ENCODE data around the gene ATAD1. TPM values are rescaled to one million over a fixed set of nuclear protein-coding genes. Genes with fewer than 3 reads are reported as not detected.

ATAD1 gene
- total and polyA plus RNA-seq, 10 of the 15 experiments (the other 5 are each of a cell fraction or from before 2014, with no cell fraction given), result 24.7 to 59.3 (median 41.1) TPM

- TF ChIP-seq, protein P1, sequence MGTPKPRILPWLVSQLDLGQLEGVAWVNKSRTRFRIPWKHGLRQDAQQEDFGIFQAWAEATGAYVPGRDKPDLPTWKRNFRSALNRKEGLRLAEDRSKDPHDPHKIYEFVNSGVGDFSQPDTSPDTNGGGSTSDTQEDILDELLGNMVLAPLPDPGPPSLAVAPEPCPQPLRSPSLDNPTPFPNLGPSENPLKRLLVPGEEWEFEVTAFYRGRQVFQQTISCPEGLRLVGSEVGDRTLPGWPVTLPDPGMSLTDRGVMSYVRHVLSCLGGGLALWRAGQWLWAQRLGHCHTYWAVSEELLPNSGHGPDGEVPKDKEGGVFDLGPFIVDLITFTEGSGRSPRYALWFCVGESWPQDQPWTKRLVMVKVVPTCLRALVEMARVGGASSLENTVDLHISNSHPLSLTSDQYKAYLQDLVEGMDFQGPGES (IDR thresholded peaks at IDR 0.05), result no peak
- no peak for TF ChIP-seq MTA3 (IDR thresholded peaks at IDR 0.05; ENCODE audit: borderline replicate concordance, low read length)
- TF ChIP-seq, protein P2, sequence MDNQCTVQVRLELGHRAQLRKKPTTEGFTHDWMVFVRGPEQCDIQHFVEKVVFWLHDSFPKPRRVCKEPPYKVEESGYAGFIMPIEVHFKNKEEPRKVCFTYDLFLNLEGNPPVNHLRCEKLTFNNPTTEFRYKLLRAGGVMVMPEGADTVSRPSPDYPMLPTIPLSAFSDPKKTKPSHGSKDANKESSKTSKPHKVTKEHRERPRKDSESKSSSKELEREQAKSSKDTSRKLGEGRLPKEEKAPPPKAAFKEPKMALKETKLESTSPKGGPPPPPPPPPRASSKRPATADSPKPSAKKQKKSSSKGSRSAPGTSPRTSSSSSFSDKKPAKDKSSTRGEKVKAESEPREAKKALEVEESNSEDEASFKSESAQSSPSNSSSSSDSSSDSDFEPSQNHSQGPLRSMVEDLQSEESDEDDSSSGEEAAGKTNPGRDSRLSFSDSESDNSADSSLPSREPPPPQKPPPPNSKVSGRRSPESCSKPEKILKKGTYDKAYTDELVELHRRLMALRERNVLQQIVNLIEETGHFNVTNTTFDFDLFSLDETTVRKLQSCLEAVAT (IDR thresholded peaks at IDR 0.05), result no peak
- no peak for TF ChIP-seq RFX5 (IDR thresholded peaks at IDR 0.05; ENCODE audit: low read depth, low read length)
- no peak for TF ChIP-seq HDAC6 (IDR thresholded peaks at IDR 0.05; ENCODE audit: unreplicated experiment)
- no peak for TF ChIP-seq RAD21 (IDR thresholded peaks at IDR 0.05; ENCODE audit: insufficient read depth, low read depth, low read length)
- TF ChIP-seq RBBP5 (conservative IDR thresholded peaks at IDR 0.05), result no peak
- no peak for TF ChIP-seq ZNF217 (IDR thresholded peaks at IDR 0.05)
- TF ChIP-seq TCF12 (IDR thresholded peaks at IDR 0.05; ENCODE audit: low read depth, low read length), result no peak
Observed at GRCh38 chr10:87716348-87716670, 101.7 kb downstream of the ATAD1 start (continued).

GRCh38 chr10:87715552-87716347, 102.3 kb downstream of the ATAD1 start:
- Histone ChIP-seq H2AFZ (ENCODE audit: control insufficient read depth, low read depth, low read length) (no peak overlapping the region), H3K9me3 (replicated peaks; ENCODE audit: control insufficient read depth, insufficient read depth, low read length) (no peaks in the 10 kb centered on the region), H3K4me2 (ENCODE audit: control insufficient read depth, insufficient read depth) (no peak overlapping the region), H3K79me2 (ENCODE audit: control insufficient read depth, insufficient read depth, low read length) (no peaks in the 10 kb centered on the region), H3K4me3 (no peak overlapping the region), H3K27ac (ENCODE audit: control insufficient read depth, insufficient read depth) (no peak overlapping the region), H3K36me3 (ENCODE audit: control insufficient read depth in 2 of 2, insufficient read depth in 2 of 2, low read length in 1 of 2) (no peaks in the 10 kb centered on the region), H3K4me1 (ENCODE audit: control insufficient read depth, insufficient read depth, low read length) (peaks cover 3% of the 10 kb centered on the region), H3K27me3 (replicated peaks in 1 of 2; ENCODE audit: control insufficient read depth in 2 of 2, insufficient read depth in 2 of 2, low read length in 1 of 2) (no peaks in the 10 kb centered on the region), H3K9ac (ENCODE audit: control insufficient read depth, insufficient read depth, low read length) (no peak overlapping the region), H4K20me1 (ENCODE audit: control insufficient read depth, insufficient read depth) (no peaks in the 10 kb centered on the region)
- SMC1A ChIA-PET (ENCODE audit: uncharacterized antibody, unreplicated experiment), result interaction anchor here (0.7 to 1.4 kb wide), 2 partner anchors 21 to 77 kb away, joined by 3 read pairs; no protein-coding TSS in a partner anchor
- POLR2A ChIA-PET, result no interaction called here
- in situ Hi-C loops (cut with MboI) (no loop called here), intact Hi-C loops (cut with micrococcal nuclease; ENCODE audit: unreplicated experiment) (no loop called here)
- ATAC-seq, result no peak
- RAD21 ChIA-PET (ENCODE audit: unreplicated experiment), result no interaction called here
- DNase-seq (ENCODE audit: low read depth, low spot score), result no peak
- CTCF ChIA-PET, result no interaction called here
- FAIRE-seq, result no peak
- no TSS peak for BruUV-seq (replicated peaks)
- WGBS (ENCODE audit: insufficient coverage, insufficient replicate concordance, low lambda C conversion rate, missing lambda C conversion rate), result 96% methylated on average over 3 of the region's 3 CpGs
- TF ChIP-seq, protein P3, sequence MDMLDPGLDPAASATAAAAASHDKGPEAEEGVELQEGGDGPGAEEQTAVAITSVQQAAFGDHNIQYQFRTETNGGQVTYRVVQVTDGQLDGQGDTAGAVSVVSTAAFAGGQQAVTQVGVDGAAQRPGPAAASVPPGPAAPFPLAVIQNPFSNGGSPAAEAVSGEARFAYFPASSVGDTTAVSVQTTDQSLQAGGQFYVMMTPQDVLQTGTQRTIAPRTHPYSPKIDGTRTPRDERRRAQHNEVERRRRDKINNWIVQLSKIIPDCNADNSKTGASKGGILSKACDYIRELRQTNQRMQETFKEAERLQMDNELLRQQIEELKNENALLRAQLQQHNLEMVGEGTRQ (IDR thresholded peaks at IDR 0.05; ENCODE audit: borderline replicate concordance, low read depth, low read length), result no peak
- TF ChIP-seq BCL3 (IDR thresholded peaks at IDR 0.05; ENCODE audit: borderline replicate concordance, insufficient read depth, low read depth, low read length, poor library complexity, severe bottlenecking), result no peak
- TF ChIP-seq, protein P4, sequence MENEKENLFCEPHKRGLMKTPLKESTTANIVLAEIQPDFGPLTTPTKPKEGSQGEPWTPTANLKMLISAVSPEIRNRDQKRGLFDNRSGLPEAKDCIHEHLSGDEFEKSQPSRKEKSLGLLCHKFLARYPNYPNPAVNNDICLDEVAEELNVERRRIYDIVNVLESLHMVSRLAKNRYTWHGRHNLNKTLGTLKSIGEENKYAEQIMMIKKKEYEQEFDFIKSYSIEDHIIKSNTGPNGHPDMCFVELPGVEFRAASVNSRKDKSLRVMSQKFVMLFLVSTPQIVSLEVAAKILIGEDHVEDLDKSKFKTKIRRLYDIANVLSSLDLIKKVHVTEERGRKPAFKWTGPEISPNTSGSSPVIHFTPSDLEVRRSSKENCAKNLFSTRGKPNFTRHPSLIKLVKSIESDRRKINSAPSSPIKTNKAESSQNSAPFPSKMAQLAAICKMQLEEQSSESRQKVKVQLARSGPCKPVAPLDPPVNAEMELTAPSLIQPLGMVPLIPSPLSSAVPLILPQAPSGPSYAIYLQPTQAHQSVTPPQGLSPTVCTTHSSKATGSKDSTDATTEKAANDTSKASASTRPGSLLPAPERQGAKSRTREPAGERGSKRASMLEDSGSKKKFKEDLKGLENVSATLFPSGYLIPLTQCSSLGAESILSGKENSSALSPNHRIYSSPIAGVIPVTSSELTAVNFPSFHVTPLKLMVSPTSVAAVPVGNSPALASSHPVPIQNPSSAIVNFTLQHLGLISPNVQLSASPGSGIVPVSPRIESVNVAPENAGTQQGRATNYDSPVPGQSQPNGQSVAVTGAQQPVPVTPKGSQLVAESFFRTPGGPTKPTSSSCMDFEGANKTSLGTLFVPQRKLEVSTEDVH (IDR thresholded peaks at IDR 0.05; ENCODE audit: low read depth, partially characterized antibody), result no peak
- no peak for TF ChIP-seq CHD1 (IDR thresholded peaks at IDR 0.05; ENCODE audit: low read depth, low read length)
- no peak for TF ChIP-seq EP300 (IDR thresholded peaks at IDR 0.05; ENCODE audit: borderline replicate concordance in 1 of 2, control insufficient read depth in 1 of 2, low read depth in 2 of 2, low read length in 2 of 2)

Measured in GM12878 (cell line).